HUES6 (cell line): ENCODE data around the gene SH3D21.

Source experiments
- H3K27ac ChIP-seq: 2 replicates; pipeline ENCODE4 v1.7.0; 2013; ENCODE audit warnings: low read depth, mild to moderate bottlenecking, low read length, inconsistent platforms
- H3K27me3 ChIP-seq: 2 replicates; pipeline ENCODE4 v1.6.1; 2013; ENCODE audit warnings: low read length; ENCODE audit not compliant: control insufficient read depth, insufficient read depth
- H3K36me3 ChIP-seq: 2 replicates; pipeline ENCODE4 v1.6.1; 2013; ENCODE audit warnings: low read length; ENCODE audit not compliant: control insufficient read depth, insufficient read depth
- H3K4me1 ChIP-seq: 2 replicates; pipeline ENCODE4 v1.6.1; 2013; ENCODE audit warnings: low read length; ENCODE audit not compliant: control insufficient read depth, insufficient read depth
- H3K4me3 ChIP-seq: 2 replicates; pipeline ENCODE4 v1.5.1; 2013; ENCODE audit warnings: low read depth, low read length
- H3K9ac ChIP-seq: one replicate; pipeline ENCODE4 v1.6.1; 2013; ENCODE audit warnings: mild to moderate bottlenecking, low read length
- H3K9me3 ChIP-seq: 2 replicates; pipeline ENCODE4 v1.6.1; 2013; ENCODE audit warnings: low read depth, low read length; ENCODE audit not compliant: control insufficient read depth, insufficient read depth

The SH3D21 gene

GRCh38 chr1:36330940-36331339 is 24.8 kb downstream of the SH3D21 start:
- peaks cover 8% of the 10 kb centered on the region; the same call in 1 of the 2 replicates for H3K27me3 ChIP-seq
- H3K4me3 ChIP-seq, result no peak overlapping the region
- no peaks in the 10 kb centered on the region for H3K9me3 ChIP-seq
- no peak overlapping the region for H3K27ac ChIP-seq
- H3K36me3 ChIP-seq, result no peaks in the 10 kb centered on the region
- H3K4me1 ChIP-seq, result no peaks in the 10 kb centered on the region
- H3K9ac ChIP-seq, result no peak overlapping the region

- Histone ChIP-seq H3K27ac (no peak overlapping the region), H3K36me3 (peaks cover 30% of the 10 kb centered on the region), H3K27me3 (no peaks in the 10 kb centered on the region), H3K4me3 (no peak overlapping the region), H3K9ac (no peak overlapping the region), H3K9me3 (no peaks in the 10 kb centered on the region), H3K4me1 (no peaks in the 10 kb centered on the region)
Observed at GRCh38 chr1:36337830-36338229, 31.7 kb downstream of the SH3D21 start.

- Histone ChIP-seq H3K27me3 (no peaks in the 10 kb centered on the region), H3K9me3 (no peaks in the 10 kb centered on the region), H3K4me3 (no peak overlapping the region), H3K9ac (no peak overlapping the region), H3K36me3 (peaks cover 43% of the 10 kb centered on the region), H3K4me1 (no peaks in the 10 kb centered on the region), H3K27ac (no peak overlapping the region)
Observed at GRCh38 chr1:36339215-36339614, 33.0 kb downstream of the SH3D21 start.

- no peaks in the 10 kb centered on the region for H3K9me3 ChIP-seq
- H3K27ac ChIP-seq, result no peak overlapping the region
- H3K36me3 ChIP-seq, result peaks cover 47% of the 10 kb centered on the region
- H3K9ac ChIP-seq, result no peak overlapping the region
- no peak overlapping the region for H3K4me3 ChIP-seq
- H3K4me1 ChIP-seq, result no peaks in the 10 kb centered on the region
- no peaks in the 10 kb centered on the region for H3K27me3 ChIP-seq
Observed at GRCh38 chr1:36339615-36340014, 33.4 kb downstream of the SH3D21 start.

GRCh38 chr1:36341626-36342320 is 35.6 kb downstream of the SH3D21 start:
- Histone ChIP-seq H3K4me1 (no peaks in the 10 kb centered on the region), H3K27me3 (no peaks in the 10 kb centered on the region), H3K36me3 (peaks cover 64% of the 10 kb centered on the region), H3K9me3 (no peaks in the 10 kb centered on the region), H3K27ac (no peak overlapping the region), H3K4me3 (no peak overlapping the region), H3K9ac (no peak overlapping the region)

GRCh38 chr1:36342426-36343185 is 36.4 kb downstream of the SH3D21 start:
- Histone ChIP-seq H3K27me3 (no peaks in the 10 kb centered on the region), H3K9ac (no peak overlapping the region), H3K9me3 (no peaks in the 10 kb centered on the region), H3K4me3 (no peak overlapping the region), H3K27ac (no peak overlapping the region), H3K36me3 (peaks cover 71% of the 10 kb centered on the region), H3K4me1 (no peaks in the 10 kb centered on the region)

- Histone ChIP-seq H3K27ac (no peak overlapping the region), H3K4me3 (no peak overlapping the region), H3K36me3 (peaks cover 83% of the 10 kb centered on the region), H3K9me3 (no peaks in the 10 kb centered on the region), H3K4me1 (no peaks in the 10 kb centered on the region), H3K27me3 (no peaks in the 10 kb centered on the region), H3K9ac (no peak overlapping the region)
Observed at GRCh38 chr1:36343651-36344394, 37.7 kb downstream of the SH3D21 start.

- Histone ChIP-seq H3K36me3 (peaks cover 85% of the 10 kb centered on the region), H3K4me3 (no peak overlapping the region), H3K9me3 (no peaks in the 10 kb centered on the region), H3K9ac (no peak overlapping the region), H3K27ac (no peak overlapping the region), H3K4me1 (no peaks in the 10 kb centered on the region), H3K27me3 (no peaks in the 10 kb centered on the region)
Observed at GRCh38 chr1:36344395-36344680, 38.2 kb downstream of the SH3D21 start.

- peaks cover 87% of the 10 kb centered on the region for H3K36me3 ChIP-seq
- H3K9me3 ChIP-seq, result no peaks in the 10 kb centered on the region
- no peak overlapping the region for H3K4me3 ChIP-seq
- no peak overlapping the region for H3K9ac ChIP-seq
- no peak overlapping the region for H3K27ac ChIP-seq
- H3K27me3 ChIP-seq, result no peaks in the 10 kb centered on the region
- H3K4me1 ChIP-seq, result no peaks in the 10 kb centered on the region
Observed at GRCh38 chr1:36345353-36345752, 39.2 kb downstream of the SH3D21 start.

- Histone ChIP-seq H3K9me3 (no peaks in the 10 kb centered on the region), H3K27ac (no peak overlapping the region), H3K36me3 (peaks cover 90% of the 10 kb centered on the region), H3K4me1 (peaks cover 10% of the 10 kb centered on the region; the same call in 1 of the 2 replicates), H3K4me3 (no peak overlapping the region), H3K27me3 (no peaks in the 10 kb centered on the region), H3K9ac (no peak overlapping the region)
Observed at GRCh38 chr1:36346741-36347370, 40.7 kb downstream of the SH3D21 start.
